Prostate gland (tissue), 2 donors: Measurements from ENCODE around the gene EFS. TPM values are rescaled to one million over a fixed set of nuclear protein-coding genes. Genes with fewer than 3 reads are reported as not detected.

Source experiments
- DNase-seq: peaks from one replicate; pipeline ENCODE4 v3.0.0-alpha.2; 2019; ENCODE audit warnings: low spot score
- H3K27ac ChIP-seq, 2 donors: fragments of 200-600 bp; sonication (generic); 2 replicates each; pipeline ENCODE4 v1.5.1; 2017 to 2019
- H3K27me3 ChIP-seq: fragments of 200-600 bp; sonication (generic); replicated peaks from 2 replicates; pipeline ENCODE4 v1.5.1; 2019; ENCODE audit not compliant: insufficient read depth
- H3K36me3 ChIP-seq, 2 donors: fragments of 200-600 bp; sonication (generic); 1 replicate in 1 of 2; 2 replicates in 1 of 2; pipeline versions ENCODE4 v1.5.1 to v1.8.1; 2017 to 2019
- H3K4me1 ChIP-seq: fragments of 200-600 bp; sonication (generic); replicated peaks from 2 replicates; pipeline ENCODE4 v1.5.1; 2019
- H3K4me3 ChIP-seq, 2 donors: fragments of 200-600 bp; sonication (generic); 2 replicates each; pipeline ENCODE4 v1.5.1; 2017 to 2019
- H3K9me3 ChIP-seq: fragments of 200-600 bp; sonication (generic); 2 replicates; pipeline ENCODE4 v1.5.1; 2017
- CTCF ChIP-seq, 4 experiments: fragments of 200-600 bp in 2 of 4; fragments of 450-650 bp in 2 of 4; sonication (generic) in 2 of 4; IDR thresholded peaks; 1 replicate in 3 of 4; 2 replicates in 1 of 4; pipeline ENCODE4 v1.5.1; 2016 to 2019; ENCODE audit warnings: antibody characterized with exemption in 4 of 4, mild to moderate bottlenecking in 2 of 4, moderate library complexity in 2 of 4
- POLR2A ChIP-seq: fragments of 450-650 bp; IDR thresholded peaks from one replicate; pipeline ENCODE4 v1.6.1; 2016; ENCODE audit warnings: antibody characterized with exemption, mild to moderate bottlenecking
- POLR2AphosphoS5 ChIP-seq: sonication (generic); formaldehyde crosslinking; IDR thresholded peaks from one replicate; pipeline ENCODE4 v1.6.1; 2017; ENCODE audit warnings: antibody characterized with exemption
- WGBS: methylation state at CpG from one replicate; pipeline ENCODE4 v1.1.5; 2018; 5-methylcytosine and 5-hydroxymethylcytosine counted together
- intact Hi-C: fragments of 100-400 bp; cut with DNase I; formaldehyde crosslinking; loops from one replicate; pipeline ENCODE4 v1.14.2; 2022
- total RNA-seq, 2 donors: library from RNA; depleted of rRNA; stranded (reverse); fragments of >200 nt; gene quantifications; one replicate each; pipeline ENCODE4 v1.1.0, GENCODE V29; 2016

Gene EFS
- total RNA-seq, 2 donors from 2014 or later: 26.5 to 53.2 TPM

GRCh38 chr14:23359722-23360447 is 5.1 kb downstream of the EFS start:
- Histone ChIP-seq H3K4me3 (no peak overlapping the region), H3K9me3 (no peaks in the 10 kb centered on the region), H3K27ac (peak overlapping the region; percentile 2 to 50), H3K27me3 (no peaks in the 10 kb centered on the region), H3K36me3 (peaks cover 0 to 5% of the 10 kb centered on the region in 2 donors), H3K4me1 (peaks cover 10% of the 10 kb centered on the region)
- no peak for TF ChIP-seq CTCF (IDR thresholded peaks at IDR 0.05)
- no peak for TF ChIP-seq POLR2A
- TF ChIP-seq POLR2AphosphoS5: no peak
- 82% methylated on average over 22 of the region's 22 CpGs for WGBS
- DNase-seq: no peak
- intact Hi-C loops: no loop called here

- H3K9me3 ChIP-seq: no peaks in the 10 kb centered on the region
- H3K27me3 ChIP-seq: no peaks in the 10 kb centered on the region
- no peak for DNase-seq
- WGBS: 91% methylated on average over 11 of the region's 11 CpGs
- H3K27ac ChIP-seq: peak overlapping the region in 1 of 2 donors; percentile 50
- peaks cover 0 to 5% of the 10 kb centered on the region in 2 donors for H3K36me3 ChIP-seq
- intact Hi-C loops: no loop called here
- no peak for TF ChIP-seq CTCF (IDR thresholded peaks at IDR 0.05)
- no peak for TF ChIP-seq POLR2AphosphoS5
- TF ChIP-seq POLR2A: no peak
- H3K4me3 ChIP-seq: no peak overlapping the region
- peaks cover 10% of the 10 kb centered on the region for H3K4me1 ChIP-seq
Measured at GRCh38 chr14:23359167-23359626, 5.8 kb downstream of the EFS start.

GRCh38 chr14:23358553-23359166 is 6.3 kb downstream of the EFS start:
- no peak for DNase-seq
- no peak for TF ChIP-seq POLR2AphosphoS5
- no peak for TF ChIP-seq CTCF (IDR thresholded peaks at IDR 0.05)
- no peak for TF ChIP-seq POLR2A
- 88% methylated on average over 12 of the region's 12 CpGs for WGBS
- no peaks in the 10 kb centered on the region for H3K9me3 ChIP-seq
- H3K36me3 ChIP-seq: peaks cover 0 to 5% of the 10 kb centered on the region in 2 donors
- peak overlapping the region in 1 of 2 donors; percentile 50 for H3K27ac ChIP-seq
- H3K4me1 ChIP-seq: peaks cover 10% of the 10 kb centered on the region
- no peaks in the 10 kb centered on the region for H3K27me3 ChIP-seq
- intact Hi-C loops: no loop called here
- no peak overlapping the region for H3K4me3 ChIP-seq

- intact Hi-C loops: no loop called here
- Histone ChIP-seq H3K4me3 (no peak overlapping the region), H3K36me3 (peaks cover 0 to 5% of the 10 kb centered on the region in 2 donors), H3K9me3 (no peaks in the 10 kb centered on the region), H3K27ac (no peak overlapping the region), H3K4me1 (peaks cover 10% of the 10 kb centered on the region), H3K27me3 (no peaks in the 10 kb centered on the region)
- no peak for DNase-seq
- no peak for TF ChIP-seq POLR2A
- no peak for TF ChIP-seq POLR2AphosphoS5
- no peak for TF ChIP-seq CTCF (IDR thresholded peaks at IDR 0.05)
- 81% methylated on average over 3 of the region's 3 CpGs for WGBS
Measured at GRCh38 chr14:23358042-23358441, 6.9 kb downstream of the EFS start.

GRCh38 chr14:23357261-23357660 is 7.7 kb downstream of the EFS start:
- Histone ChIP-seq H3K27me3 (no peaks in the 10 kb centered on the region), H3K4me3 (no peak overlapping the region), H3K36me3 (peaks cover 0 to 5% of the 10 kb centered on the region in 2 donors), H3K27ac (no peak overlapping the region), H3K4me1 (peaks cover 10% of the 10 kb centered on the region), H3K9me3 (no peaks in the 10 kb centered on the region)
- no peak for DNase-seq
- intact Hi-C loops: no loop called here
- WGBS: 82% methylated on average over 7 of the region's 8 CpGs
- no peak for TF ChIP-seq POLR2A
- TF ChIP-seq POLR2AphosphoS5: no peak
- TF ChIP-seq CTCF (IDR thresholded peaks at IDR 0.05): no peak
